GM19467 (cell line): Measurements from ENCODE around the gene KIAA1210.

Experiments
- ATAC-seq: cut with Tn5 transposase; IDR thresholded peaks from one replicate; pipeline ENCODE4 v1.9.1; 2021; ENCODE audit warnings: mild to moderate bottlenecking, moderate library complexity; ENCODE audit not compliant: unreplicated experiment

KIAA1210 gene

DNA sequence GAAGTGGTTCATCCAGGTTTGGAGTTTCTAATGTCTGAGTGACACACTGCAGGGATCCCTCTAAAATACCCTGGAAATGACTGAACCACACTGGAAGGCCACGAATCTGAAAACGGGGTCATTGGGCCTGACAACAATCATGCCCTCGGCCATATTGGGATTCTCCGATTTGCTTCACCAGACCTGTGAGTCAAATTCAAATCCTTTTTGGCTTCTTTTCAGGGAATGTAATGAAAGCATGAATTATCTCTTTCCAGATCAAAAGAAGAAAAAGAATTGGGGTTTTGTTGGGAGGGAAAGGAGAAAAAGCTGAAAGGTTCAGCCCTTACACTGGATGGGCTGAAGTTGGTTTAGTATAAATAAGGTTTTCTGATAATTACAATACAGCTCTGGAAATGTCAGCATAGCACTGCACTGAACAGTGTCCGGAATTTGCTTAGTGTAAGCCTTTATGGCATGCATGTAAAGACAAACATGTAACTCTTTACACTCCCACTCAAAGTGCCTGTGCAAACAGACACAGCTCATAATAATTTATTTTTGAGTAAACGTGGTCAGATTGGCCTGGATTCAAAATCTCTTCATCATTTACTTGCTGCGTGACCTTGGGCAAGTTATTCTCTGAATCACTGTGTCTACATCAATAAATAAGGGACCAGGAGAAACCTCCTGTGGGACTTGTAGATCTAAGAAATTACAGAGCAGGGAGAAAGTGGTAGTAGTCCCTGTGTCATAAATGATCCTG lies 33.4 kb downstream of the KIAA1210 start:
- ATAC-seq = no peak

DNA sequence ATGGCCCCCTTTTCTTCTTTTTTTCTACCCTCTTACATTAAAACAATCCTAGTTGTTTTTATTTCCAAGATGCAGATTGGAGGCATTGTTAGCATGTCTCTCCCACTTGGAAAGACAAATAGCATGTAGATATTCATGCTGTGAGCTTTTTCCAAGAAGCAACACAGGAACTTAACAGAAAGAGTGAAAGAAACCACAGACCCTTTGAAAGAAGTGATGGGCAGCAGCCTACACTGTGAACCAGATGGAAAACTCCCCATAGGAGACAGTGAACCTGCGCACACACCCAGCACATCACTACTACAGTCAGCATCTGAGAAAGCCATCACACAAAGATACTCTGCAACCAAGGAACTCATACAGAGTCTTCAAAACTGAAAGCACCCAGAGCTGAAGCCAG lies 37.0 kb downstream of the KIAA1210 start:
- ATAC-seq = no peak

DNA sequence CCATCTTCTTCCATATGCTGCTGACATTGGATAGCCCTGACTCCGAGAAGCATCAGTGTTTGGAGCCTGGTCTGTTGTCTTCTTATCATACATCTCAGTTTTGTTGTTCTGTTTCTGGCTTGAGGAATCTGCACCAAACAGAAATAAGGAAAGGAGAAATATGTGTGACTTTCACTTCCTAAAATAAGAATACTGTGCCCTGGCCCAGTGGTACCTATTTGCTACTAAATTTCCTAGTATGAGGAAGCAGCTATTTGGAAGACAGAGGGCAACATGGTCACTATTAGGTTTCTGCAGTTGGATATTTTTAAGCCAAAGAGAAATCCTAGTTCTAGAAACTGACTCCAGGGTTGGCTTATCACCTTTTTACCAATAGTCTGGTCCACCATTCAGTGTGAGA lies 38.0 kb downstream of the KIAA1210 start:
- ATAC-seq = no peak

DNA sequence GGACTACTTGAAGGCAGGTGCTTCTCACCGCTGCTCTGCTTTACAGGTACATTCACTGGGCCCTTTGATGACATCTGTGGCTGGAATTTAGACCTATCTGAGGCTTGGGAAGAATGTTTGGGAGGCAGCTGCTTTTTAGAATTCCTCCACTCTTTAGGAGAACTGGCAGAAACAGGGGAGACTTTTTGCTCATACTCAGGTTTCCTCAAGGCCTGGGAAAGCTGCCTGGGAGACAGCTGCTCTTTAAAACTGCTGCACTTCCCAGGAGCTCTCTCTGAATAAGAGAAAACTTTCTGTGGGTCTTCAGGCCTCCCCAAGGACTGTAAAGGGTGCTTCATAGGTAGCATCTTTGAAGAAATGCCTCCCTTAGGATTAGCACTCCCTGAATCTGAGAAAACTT lies 40.5 kb downstream of the KIAA1210 start:
- ATAC-seq = no peak

DNA sequence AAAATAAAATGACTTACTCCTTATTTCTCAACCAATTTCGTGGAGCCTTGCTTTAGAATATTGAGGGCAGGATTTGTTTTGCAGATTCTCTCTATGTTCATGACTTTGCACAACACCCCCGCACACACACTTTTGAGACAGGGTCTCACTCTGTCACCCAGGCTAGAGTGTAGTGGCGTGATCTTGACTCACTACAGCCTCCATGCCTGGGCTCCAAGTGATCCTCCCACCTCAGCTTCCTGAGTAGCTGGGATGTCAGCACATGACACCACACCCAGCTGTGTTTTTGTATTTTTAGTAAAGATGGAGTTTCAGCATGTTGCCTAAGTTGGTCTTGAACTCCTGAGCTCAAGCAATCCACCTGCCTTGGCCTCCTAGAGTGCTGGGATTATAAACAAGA lies 42.8 kb downstream of the KIAA1210 start:
- no peak for ATAC-seq

DNA sequence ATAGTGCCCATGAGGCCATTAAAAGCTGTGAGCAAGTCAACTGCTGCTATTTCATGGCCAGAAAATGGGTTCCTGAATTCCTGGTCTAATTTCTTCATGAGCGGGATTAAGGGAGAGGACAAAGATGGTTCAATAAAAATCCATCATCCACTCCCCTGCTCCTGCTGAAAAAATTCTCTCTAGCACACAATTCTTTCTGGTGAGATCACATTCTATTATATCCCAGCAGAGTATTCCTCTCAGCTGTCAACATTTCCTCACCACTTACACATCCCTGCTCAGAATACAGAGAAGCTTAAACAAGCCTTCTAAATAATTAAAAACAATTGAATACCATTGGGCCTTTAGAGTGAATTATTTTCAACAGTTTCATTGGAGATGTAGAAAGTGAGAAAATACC lies 45.3 kb downstream of the KIAA1210 start:
- no peak for ATAC-seq

DNA sequence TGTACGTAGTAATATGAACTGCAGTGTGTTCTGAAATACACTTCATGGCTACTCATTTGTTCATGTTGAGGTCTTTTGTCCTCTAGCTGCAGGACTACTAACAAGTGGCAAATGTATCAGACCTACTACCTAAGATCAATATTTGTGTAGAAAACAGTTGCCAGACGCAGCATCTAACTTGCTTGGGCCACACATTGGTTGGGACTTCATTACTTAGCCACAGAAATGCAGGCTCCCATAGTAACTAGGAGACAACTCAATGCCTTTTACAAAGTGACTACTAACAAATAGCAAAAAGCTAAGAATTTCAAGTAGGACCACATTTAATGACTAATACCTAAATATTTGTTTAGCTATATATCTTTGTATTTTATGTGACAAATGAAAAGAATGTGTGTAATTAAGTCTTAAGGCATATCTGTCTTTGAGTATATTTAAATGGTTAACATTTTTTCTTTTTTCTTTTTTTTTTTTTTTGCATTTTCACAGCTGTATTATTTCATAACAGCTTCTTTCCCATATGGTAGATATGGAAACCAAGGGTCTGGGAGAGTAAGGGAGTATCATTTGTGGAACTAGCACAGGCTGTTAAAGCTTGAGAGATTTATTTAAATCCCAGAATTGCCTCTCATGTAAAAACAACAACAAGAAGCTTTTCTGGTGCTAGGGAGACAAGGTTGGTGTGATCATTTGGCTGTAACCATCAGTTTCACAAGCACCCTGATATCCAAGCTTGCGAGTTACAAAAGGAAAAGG lies 52.2 kb downstream of the KIAA1210 start:
- ATAC-seq = no peak

DNA sequence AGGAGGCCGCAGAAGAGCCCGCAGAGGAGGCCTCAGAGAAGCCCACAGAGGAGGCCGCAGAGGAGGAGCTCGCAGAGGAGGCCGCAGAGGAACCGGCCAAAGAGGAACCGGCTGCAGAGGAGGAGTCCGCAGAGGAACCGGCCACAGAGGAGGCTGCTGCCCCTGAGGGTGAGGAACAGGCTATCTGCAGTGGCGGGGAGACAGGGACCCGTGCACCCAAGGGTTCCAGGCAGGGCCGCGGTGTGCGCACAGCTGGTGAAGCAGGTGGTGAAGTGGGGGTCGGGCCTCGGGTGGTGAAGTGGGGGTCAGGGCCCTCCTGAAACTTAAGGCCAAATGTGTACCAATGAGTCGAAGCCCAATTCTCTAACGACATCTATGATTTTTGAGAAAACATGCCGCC lies 53.7 kb downstream of the KIAA1210 start:
- no peak for ATAC-seq

DNA sequence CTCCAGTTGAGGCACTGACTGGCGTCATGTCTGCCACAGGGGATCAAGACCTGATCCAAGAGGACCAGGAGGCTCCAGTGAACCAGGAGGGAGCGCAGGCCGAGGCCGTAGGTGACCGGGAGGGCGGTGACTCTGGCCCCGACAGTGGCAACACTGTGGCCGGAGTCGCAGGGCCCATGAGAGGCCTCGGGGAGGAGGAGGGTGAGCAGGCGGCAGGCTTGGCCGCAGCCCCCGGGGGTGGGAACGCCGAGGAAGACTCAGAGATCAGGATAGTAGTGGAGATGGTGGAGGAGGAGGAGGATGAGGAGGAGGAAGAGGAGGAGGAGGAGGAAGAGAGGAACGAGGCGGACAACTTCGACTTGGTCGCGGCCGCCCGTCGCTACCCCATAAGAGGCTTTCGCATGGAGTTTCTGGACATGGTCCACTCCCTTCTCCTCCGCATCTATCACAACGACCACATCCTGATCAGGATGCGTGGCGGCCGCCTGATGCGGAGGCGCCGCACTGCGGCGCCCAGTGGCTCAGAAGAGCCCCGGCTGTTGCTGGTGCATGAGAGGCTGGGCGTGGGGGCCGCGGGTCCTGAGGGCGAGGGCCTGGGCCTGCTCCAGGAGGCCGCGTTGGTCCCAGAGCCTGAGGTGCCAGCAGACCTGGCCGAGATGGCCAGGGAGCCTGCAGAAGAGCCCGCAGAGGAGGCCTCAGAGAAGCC lies 54.3 kb downstream of the KIAA1210 start:
- ATAC-seq = no peak

DNA sequence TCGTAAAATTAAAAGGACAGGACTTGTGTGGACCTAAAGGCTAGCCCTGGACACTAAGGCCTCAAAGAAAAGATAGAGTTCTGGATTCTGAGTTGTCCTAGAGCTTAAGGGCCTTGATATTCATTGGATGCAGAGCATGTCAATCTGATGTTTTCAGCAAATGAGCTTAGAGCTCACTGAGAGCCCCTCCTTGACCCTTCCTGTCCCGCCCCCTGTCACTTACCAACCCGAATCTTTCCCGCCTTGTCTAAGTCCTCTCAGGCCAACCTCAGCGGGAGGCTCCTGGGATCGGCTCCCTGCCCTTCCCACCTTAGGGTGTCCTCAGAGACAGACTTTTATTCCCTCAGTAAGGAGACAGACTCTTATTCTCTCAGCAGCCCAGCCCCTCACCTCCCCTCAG lies 54.9 kb downstream of the KIAA1210 start, which contains the start of gene CT47C1:
Gene CT47C1 (plus strand): TSS at position 250 of the 400 bp plus-strand sequence. CDS start 233 bp downstream, outside the sequence.
- no peak for ATAC-seq

DNA sequence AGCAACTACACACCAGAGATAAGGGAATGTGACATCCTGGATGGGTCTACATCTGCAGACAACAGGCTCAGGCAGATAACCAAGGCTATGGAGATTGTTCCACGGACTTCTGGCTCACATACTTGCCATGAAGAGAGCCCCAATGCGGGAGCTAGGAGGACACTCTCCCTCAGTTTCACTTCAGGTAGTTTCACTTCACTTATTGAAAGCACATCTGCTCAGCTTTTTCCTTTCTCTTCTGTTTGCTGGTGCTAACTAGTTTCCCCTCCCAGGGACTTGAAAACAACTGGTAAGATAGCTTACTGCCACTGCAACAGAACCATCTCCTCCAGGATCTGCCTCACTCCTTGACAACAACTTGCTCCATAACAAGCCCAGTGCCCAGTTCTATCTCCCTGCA lies 56.2 kb downstream of the KIAA1210 start:
- peak; percentile 76 for ATAC-seq

DNA sequence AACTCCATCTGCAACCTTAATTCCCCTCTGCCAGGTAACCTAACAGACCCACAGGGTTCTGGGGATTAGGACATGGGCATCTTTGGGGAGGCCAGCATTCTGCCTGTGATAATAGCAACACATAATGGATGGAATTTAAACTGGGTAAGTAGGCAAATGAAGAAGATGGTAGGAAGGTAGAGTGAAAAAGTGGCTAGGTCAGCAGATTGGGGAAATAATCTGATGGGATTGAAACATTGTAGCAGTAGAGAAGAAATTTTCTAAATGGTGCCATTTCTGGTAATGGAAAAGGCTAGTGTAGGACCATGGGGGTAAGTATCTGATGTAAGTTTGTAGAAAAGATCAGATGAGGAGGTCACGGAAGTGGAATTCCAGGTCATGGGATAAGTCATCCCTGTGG lies 57.9 kb downstream of the KIAA1210 start:
- ATAC-seq = no peak

DNA sequence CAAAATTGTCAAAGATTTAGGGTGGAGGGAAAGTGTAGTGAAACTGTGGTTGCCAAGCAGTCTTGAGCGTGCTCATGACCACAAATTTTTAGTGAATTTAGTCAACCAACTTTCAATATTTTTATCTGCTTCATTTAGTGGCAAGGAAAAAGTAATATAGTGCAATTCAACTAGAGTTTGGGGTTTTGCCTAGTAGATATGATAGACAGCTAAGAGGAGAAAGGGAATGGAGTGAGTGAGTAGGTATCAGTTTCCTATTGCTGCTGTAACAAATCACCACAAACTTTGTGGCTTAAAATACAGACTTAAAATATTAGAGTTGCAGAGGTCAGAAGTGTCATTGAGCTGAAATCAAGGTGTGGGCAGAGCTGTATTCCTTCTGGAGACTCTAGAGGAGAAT lies 58.5 kb downstream of the KIAA1210 start:
- no peak for ATAC-seq

DNA sequence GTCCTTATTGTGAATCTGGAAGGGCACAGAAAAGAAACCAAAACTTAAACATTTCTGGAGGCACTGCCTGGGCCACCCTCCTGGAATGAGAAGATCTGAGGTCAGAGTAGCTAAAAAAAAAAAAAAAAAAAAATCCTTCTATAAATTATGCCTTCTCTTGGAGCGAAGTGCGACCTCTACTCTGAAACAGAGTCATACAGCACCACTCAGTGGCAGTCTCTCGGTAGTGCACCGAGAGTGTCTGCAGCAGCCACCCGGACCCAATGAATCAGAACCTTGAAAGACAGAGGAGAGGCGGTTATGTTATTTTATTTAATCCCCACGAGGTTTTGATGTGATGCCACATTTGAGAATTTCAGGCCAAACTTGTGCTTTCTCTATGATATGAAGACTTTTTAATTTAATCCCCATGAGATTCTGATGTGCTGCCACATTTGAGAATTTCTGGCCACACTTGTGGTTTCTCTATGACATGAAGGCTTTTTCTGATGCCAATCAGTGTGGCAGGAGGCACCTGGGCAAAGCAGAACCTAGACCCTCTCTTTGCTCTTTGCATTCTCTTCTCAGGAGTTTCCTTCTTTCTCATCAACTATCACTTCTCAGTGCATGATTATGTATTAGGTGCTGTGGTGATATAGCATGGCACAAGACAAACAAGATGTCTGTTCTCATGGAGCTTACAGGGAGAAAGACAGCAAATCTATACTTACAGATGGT lies 60.4 kb downstream of the KIAA1210 start:
- ATAC-seq = no peak

DNA sequence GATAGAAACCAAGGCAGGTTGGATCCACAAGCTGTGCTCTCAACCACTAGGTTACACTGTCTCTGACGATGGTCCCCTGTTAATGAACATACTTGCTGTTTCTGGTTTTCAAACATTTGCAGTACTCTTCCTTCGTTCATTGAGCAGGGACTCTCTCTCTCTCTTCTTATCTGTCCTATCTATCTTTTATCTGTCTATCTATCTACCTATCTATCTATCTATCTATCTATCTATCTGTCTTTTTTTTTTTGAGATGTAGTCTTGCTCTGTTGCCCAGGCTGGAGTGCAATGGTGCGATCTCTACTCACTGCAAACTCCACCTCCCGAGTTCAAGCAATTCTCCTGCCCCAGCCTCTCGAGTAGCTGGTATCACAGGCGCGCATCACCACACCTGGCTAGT lies 64.2 kb downstream of the KIAA1210 start:
- no peak for ATAC-seq

DNA sequence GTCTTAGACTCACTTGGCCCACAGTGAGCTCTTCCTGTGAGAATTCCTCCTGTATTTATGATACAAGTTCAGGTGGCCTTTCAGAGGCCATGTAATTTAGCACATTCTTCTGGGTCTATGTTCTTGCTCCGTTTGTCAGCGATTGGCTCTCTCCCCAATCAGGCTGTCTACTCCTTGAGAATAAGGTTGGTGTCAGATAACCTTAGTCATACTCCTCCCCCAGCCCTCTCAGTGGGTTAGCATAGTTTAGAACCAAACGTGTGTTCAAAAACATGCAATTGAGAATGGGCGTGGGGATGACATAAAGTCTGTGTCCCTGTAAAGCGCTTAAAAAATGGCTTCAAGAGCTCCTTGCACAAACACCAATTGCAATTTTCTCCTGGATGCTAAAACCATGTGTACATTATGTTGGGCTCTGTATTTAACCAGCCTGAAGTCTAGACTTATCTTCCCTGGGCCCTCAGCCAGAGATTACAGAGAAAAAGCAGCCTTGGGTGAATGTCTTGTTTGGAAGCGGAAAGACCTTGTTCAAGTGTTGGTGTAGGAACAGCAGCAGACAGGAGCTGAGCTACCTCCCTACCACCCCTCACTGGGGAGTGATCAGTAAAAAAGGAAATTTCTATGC lies 64.8 kb downstream of the KIAA1210 start:
- ATAC-seq = no peak

DNA sequence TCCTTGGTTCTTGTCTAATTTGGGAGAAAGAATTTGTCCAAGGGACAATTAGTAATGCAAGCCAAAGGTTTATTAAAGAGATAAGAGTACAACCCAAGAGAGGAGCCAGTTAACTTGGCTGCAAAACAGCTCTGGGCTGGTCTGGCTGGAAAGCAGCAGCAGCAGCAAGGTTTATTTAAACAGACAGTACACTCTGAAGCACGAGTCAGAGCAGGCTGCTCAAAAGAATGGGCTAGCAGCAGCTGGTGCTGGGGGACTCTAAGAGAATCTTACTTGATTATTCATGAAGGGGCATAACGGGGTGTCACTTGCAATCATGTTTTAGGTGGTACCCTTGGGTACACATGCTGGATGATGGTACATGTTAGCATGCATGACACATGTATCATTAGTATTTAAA lies 71.9 kb downstream of the KIAA1210 start:
- ATAC-seq = no peak

DNA sequence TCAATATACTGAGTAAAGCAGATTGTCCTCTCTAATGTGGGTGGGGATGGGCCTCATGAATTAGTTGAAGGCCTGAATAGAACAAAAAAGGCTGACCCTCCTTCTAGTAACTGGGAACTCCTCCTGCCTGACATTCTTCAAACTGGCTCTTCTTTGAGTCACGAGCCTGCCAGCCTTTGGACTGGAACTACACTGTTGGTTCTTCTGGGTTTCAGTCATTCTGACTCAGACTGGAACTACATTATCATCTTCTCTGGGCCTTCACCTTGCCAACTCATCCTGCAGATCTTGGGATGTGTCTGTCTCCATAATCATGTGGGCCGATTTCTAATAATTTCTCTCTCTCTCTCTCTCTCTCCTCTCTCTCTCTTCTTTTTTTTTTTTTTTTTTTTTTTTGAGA lies 81.7 kb downstream of the KIAA1210 start:
- no peak for ATAC-seq

DNA sequence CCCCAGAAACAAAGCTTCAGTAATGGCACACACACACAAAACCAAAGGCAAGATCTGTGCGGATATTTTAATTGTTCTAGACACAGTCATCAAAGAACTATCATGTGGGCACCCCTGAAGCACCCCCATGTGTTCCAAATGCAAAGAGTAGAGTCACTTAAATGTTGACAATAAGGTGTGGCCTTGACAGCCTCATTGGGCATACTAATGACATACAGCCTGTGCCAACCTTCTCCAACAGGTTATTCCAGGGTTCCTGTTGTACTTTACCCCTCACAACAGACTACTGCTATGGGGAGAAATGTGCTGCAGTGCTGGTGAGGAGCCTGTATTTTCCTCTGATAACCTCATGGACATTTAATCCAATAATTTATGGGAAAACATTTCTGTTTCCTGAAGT lies 84.6 kb downstream of the KIAA1210 start:
- no peak for ATAC-seq

DNA sequence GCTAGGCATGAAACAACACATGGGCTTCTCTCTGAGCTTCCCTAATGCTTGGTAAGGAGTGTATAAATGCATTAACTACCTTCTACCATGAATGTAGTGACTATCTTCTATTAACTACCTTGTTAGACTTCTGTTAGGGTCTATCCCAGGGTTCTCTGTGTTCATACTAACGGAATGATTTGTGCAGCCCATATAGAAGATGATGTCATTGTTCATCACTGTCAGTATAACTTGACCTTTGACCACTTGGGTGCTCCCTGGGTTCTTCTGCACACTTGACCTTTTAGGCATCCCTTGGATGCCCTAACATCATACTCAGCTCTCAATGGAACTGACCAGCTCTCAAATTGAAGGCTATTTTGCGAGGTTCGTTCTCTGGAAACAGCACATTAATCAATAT lies 85.6 kb downstream of the KIAA1210 start:
- ATAC-seq = no peak

DNA sequence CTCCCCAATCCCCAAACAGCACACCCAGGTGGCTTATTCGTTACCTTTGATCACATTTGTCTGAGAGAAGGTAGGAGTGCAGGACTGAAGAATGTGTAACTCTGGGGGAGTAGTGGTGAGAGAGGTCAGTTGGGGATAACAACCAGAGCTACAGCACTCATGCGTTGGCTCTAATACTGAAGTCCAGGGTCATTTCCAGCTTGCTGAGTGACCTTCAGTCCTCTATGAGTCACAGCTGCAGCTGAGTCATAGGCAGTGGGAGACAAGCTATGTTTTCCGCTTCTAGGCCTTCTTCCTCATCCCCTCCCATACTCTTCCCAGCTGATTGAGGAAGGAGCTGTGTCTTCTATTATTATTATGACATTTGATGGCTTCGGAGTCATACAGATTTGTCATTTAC lies 86.4 kb downstream of the KIAA1210 start:
- ATAC-seq = no peak
